ENCODE results near the gene KRT76. TPM values are rescaled to one million over a fixed set of nuclear protein-coding genes. Genes with fewer than 3 reads are reported as not detected.
"Not testable (repeated sequence)": the region's sequence is repeated elsewhere in the genome, so short reads cannot be mapped to it uniquely, and the experiment has no call there.

KRT76 gene
- total RNA-seq, 1 donor from 2014 or later: not detected

DNA sequence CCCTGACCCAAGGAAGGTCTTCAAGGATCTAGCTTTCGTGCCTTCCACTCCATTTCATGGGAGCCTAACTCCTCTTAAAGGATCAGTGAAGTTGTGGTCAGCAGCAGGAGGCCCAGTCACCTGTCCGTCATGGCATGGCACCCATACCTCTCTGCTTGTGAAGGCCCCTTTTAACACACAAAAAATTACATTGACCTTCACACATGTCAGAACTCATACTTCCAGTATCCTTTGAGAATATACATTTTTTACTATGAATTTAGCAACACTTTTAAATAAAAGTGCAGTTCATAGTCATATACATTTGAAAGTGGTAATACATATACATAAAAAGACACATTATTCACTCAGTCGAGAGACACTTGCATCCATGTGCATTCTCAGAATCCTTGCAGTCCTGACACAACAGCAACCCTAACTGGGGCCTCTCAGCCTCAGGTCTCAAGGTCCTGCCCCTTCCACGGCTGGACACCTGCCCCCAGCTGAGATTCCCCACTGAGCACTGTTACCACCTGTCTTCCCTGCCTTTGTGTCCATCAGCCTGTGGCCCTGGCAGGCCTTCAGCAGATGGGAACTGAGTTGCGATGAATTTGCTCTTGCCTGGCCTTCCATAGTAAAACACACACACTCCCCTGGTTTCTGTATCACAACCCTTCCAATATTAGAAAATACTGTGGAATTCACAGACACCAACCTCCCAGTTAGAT is 22.5 kb upstream of the KRT76 start:
- intact Hi-C loops (cut with DNase I): no loop called here
- DNase-seq (no peak), ATAC-seq (ENCODE audit: poor library complexity) (no peak)

DNA sequence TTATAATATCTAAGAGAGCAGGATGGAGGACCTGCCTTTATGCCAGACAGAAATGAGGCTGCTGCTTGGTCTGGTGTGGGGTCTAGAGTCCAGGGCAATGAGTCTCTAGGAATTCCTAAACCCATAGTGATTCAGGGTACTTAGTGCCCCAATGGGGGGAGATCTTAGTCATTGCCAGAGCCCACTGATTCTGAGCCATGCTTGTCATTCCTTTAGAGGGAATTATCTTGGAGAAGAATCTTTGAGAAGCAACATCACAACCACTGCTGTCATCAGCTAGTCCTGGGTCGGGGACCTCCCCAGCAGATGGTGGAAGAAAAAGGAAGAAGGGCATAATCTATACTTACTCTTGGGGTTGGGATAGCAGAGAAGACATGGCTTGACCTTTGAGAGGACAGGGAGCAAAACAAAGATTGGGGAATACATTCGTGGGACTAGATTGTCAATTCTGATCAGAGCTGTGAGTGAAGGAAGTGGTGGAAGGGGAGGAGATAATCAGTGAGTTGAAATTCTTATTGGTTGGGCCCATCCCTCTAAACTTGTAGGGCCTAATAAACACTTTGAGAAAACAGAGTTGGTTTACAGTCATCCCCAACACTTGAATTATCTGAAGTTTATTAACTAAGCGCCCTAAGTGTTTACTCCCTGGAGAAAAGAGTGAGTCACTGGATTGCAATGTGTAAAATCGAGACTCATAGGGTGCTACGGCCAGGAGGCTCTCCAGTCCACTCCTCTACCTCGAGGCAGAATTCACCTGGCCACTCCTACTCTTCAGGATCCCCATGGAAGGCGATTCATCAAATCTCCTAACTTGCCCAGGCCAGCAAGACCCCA is 21.7 kb upstream of the KRT76 start:
- ATAC-seq (ENCODE audit: poor library complexity): no peak

DNA sequence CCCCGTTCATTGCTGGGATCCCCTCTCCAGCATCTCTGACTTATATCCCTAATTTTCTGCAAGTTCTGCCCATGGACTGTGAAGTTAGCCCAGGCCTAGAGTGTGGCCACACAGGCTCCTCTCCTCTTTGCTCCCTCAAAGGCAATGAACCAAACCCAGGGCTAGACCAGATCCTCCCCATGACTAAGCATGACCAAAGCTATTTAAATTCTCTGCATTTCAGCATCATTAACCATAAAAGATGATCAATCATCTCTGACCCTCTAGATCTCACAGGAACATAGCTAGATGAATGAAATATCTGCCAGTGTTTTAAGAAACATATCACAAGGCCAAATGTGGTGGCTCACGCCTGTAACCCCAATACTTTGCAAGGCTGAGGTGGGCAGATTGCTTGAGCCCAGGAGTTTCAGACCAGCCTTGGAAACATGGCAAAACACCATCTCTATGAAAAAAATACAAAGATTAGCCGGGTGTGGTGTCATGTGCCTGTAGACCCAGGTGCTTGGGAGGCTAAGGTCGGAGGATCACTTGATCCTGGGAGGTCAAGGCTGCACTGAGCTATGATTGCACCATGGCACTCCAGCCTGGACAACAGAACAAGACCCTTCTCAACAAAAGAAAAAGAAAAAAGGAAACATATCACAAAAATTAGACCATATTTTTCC is 21.0 kb upstream of the KRT76 start:
- no peak for DNase-seq
- ATAC-seq (ENCODE audit: poor library complexity): no peak
- intact Hi-C loops (cut with DNase I): no loop called here

More for the DNA sequence above, 21.7 kb upstream of the KRT76 start:
- no peak for DNase-seq
- intact Hi-C loops (cut with DNase I): no loop called here

DNA sequence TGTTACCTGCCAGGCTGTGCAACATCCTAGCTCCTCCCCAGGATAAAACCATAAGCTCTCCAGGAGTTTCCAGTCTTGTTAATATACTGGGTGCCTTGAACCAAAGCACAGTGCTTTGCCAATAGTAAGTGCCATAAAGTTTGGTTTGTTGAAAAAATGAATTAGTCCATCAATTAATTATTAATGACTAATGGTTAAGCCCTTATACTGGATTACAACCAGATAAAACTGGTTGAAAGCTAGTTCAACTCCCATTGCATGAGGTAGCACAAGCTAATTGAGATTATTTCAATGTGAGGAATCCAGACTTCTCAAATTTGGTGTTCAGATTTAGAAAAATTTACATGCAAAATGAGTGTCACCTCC is 20.4 kb upstream of the KRT76 start:
- no peak for DNase-seq
- intact Hi-C loops (cut with DNase I): no loop called here
- ATAC-seq (ENCODE audit: poor library complexity): no peak

DNA sequence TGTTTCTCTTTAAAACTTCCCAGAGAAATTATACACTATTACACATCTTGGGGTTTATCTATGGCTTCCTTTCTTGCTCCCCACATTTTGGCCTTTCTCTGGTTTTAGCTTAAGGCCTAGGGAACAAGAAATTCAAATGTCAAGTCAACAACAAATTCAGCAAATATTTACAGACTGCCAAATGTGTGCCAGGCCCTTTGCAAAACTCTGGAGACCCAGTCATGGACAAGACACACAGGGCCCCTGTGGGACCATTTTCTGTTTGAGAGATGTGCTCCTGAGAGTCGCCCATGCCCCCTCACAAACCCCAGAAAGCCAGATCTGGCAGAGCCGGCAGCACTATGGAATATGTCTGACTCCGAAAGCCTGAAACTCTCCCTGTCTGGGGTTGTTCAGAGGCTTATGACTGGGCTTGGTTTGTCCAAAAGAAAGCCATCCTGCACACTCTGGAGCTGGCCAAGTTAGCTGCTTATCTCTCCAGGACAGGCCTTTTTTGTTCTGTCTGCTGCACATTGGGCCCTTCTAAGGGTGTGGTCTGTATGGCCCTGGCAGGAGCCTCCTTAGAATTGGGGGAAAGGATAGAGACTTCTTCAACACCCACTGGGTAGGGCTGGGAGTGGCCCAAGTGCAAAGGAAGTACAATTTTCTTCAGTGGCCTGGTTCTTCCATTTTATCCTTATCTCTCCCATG is 19.8 kb upstream of the KRT76 start:
- intact Hi-C loops (cut with DNase I): no loop called here
- DNase-seq (no peak), ATAC-seq (ENCODE audit: poor library complexity) (no peak)

DNA sequence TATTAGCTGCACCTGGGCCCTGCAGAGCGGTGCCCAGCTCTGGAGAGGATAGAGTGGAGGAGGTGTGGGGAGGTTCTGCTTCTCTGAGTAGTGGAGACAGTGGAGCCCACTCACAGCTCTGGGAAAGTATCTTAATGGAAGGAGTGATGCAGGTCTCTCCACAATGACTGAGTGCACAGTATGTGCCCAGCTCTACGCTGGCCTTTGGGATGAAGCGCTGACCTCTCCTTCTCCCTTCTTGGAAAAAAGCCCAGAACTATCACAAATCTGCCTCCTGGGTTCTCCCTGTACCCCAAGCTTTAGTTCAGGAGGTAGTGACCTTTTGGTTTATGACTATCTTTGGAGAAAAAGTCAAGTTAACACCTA is 19.3 kb upstream of the KRT76 start:
- intact Hi-C loops (cut with DNase I): no loop called here
- no peak for ATAC-seq (ENCODE audit: poor library complexity)
- DNase-seq: no peak

DNA sequence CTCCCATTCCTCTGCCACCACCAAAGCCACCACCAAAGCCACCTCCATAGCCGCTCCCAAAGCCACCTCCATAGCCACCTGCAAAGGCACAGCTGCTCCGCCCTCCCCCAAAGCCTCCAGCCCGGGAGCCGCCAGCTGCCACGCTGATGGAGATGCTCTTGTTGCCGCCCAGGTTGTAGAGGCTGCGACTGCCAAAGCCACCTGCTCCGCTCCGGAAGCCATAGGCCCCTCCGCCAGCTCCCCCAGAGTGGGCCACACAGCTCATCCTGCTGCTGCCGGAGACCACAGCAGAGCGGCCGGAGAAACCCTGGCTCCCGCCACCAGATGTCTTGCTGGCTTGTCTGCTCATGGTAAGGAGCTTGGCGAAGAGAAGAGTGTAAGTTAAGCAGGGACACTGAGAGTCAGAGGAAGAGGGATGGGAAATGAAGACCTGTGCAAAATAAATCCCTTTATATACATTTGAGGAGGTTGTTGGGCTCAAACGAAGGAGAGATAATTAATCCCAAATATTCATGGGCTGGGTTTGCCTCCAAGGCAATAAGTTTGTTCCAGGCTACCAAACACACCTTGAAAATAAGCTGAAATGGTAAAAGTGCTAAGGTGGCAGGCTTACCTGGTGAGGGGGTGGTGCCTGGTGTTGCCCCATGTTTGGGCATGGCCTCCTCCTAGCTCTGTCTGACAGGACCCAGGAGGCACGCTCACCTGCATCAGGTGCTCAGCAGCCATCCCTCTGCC is 18.7 kb upstream of the KRT76 start, which contains the start of gene KRT3:
Gene KRT3 (minus strand): TSS at position 424 of the 735 bp plus-strand sequence. CDS start 75 bp downstream, at position 349.
- DNase-seq (no peak), ATAC-seq (ENCODE audit: poor library complexity) (no peak)
- intact Hi-C loops (cut with DNase I): no loop called here

DNA sequence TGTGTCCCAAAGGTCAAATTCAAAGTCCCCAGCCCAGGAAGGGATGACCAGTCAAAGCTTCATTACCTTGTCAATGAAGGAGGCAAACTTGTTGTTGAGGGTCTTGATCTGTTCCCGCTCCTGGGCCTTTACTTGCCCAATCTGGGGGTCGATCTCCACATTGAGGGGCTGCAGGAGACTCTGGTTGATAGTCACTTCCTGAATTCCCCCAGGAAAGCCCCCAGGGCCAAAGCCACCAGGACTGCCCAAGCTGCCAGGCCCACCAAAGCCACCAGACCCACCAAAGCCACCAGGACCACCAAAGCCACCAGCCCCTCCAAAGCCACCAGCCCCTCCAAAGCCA is 18.2 kb upstream of the KRT76 start:
- intact Hi-C loops (cut with DNase I); DNase-seq; ATAC-seq (ENCODE audit: poor library complexity): not testable (repeated sequence)

DNA sequence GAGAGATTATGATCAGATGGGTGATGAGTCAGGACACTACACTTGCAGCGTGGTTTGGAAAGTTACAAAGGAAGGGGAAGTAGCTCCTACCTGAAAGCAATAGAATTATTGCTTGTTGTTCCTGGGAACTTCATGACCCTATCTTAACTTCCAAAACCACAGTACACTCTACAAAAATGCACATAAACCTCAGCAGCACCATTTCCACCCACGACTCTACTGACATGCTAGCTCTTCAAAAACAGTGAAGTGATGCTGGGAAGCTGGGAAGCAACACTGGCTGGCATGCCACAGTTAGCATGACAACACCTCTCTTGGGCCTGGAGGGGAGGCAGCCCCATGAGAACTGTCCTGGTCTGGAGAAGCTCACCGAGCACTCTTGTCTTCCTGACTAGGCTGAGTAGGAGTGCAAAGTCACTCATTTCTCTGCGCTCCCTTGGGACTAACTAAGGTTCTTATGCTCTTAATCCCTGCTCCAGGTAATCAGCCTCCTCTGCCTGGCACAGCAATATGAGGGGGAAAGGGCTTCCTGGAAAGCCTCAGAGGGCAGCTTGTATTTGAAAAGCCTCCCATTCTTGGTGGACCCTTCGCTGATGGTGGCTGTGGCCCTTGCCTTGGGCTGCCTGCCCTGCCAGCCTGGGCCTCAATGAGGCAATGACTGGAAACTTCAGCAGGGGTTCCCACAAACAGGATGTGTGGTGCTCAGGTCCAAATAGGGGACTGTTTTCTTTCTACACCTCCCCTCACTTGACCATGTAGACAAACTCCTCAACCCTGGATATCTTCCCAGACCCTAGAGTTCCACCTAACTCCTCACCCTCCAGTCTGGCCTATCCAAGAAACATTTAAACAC is 17.6 kb upstream of the KRT76 start:
- DNase-seq: no peak
- ATAC-seq (ENCODE audit: poor library complexity): no peak
- intact Hi-C loops (cut with DNase I): no loop called here

DNA sequence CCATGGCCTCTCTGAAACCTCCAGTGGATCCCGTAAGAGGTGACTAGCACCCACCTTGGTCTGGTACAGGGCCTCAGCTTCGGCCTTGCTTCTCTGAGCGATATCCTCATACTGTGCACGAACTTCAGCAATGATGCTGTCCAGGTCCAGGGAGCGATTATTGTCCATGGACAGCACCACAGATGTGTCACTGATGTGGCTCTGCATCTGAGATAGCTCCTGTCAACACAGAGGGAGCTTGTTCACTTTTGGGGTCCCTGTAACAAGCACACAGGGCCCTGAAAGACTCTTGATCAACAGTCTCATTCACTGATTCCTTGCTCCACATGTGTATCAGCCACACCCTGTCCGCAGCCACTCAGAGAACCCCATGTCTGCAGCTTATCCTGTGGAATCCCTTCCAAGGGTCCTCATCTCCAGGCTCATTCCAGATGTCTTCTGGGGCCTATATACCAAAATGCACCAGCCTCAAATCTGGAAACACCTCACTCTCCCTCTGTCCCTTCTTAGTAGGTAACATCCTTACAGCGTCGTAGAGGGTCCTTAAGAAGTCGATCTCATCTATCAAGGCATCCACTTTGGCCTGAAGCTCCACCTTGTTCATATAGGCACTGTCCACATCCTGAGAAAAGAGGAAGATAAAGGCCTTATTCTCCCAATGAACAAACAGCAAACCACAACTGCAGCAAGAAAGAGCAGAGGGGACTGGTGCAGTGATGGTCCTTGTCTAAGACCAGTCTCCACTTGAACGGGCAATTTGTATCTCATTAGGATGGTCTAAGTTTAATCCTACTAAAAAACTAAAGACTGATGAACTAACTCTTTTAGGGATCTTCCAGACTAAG is 15.3 kb upstream of the KRT76 start:
- ATAC-seq (ENCODE audit: poor library complexity) (no peak), DNase-seq (no peak)
- intact Hi-C loops (cut with DNase I): no loop called here

DNA sequence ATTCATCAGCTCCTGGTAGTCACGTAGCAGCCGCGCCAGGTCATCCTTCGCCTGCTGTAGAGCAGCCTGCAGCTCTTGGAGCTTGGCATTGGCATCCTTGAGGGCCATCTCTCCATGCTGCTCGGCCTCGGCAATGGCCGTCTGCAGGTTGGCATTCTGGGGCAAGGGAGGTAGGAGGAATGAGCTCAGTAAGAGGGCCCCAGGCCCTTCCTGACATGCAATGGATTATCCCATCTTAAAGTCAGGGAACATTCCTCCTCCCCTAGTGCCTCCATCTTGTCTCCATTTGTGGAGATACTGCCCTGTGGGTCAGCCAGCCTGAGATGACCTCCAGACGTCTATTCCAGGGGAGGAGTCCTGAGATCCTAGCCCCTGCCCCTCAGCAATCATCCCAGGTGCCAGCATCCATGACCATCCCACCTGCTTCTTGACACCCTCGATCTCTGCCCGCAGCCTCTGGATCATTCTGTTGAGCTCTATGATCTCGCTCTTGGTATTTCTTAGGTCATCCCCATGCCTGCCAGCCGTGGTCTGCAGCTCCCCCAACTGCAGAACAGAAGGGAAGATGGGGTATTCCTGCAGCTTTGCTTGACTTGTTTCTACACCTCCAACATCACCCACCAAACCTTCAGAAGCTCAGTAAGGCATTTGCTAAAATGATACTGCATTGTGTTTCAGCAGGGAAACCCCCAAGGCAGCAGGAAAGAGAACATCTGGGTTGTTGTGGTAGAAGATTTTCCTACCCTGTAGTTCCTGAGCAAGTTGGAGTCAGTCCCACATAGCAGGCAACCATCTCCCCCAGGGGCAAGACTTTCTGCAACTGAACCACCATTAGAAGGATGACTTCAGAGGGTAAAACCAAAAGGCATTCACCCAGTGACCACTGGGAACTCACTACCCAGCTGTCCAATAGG is 14.4 kb upstream of the KRT76 start:
- DNase-seq: no peak
- intact Hi-C loops (cut with DNase I): no loop called here
- no peak for ATAC-seq (ENCODE audit: poor library complexity)

DNA sequence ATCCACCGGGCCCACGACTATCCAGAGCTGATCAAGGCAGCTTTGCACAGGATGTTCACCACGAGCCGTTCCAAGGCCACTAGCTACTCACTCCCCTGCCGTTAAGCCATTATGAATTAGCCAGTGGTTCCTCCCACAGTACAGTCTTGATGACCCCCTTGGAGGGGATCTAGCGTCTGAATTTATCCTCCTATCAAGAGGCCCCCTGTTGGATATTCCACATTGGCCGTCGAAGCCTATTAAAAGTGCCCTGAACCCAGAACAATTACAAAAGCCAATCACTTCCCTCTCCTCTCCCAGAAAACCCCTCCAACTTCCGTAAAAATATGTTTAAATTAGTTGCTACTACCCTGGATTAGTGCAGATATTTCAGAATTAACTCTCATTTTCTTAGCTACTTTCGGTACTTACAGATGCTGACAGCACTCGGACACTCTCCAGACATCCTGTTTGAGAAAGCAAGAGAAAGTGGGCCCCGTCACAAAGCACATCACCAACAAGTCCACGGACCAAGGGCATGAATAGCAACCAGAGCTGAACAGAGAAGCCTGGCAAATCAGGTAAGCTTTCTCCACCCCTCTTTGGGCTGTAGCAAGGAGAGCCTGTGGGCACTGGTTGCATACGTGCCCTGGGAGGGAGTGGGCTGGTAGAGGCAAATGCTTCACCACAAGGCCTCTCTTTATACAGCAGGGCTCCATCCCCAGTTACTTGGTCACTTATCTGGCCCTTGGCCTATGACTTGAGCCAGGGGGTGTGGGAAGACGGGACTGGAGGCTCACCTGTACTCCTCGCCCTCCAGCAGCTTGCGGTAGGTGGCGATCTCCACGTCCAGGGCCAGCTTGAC is 13.5 kb upstream of the KRT76 start:
- intact Hi-C loops (cut with DNase I): no loop called here
- DNase-seq (no peak), ATAC-seq (ENCODE audit: poor library complexity) (no peak)

DNA sequence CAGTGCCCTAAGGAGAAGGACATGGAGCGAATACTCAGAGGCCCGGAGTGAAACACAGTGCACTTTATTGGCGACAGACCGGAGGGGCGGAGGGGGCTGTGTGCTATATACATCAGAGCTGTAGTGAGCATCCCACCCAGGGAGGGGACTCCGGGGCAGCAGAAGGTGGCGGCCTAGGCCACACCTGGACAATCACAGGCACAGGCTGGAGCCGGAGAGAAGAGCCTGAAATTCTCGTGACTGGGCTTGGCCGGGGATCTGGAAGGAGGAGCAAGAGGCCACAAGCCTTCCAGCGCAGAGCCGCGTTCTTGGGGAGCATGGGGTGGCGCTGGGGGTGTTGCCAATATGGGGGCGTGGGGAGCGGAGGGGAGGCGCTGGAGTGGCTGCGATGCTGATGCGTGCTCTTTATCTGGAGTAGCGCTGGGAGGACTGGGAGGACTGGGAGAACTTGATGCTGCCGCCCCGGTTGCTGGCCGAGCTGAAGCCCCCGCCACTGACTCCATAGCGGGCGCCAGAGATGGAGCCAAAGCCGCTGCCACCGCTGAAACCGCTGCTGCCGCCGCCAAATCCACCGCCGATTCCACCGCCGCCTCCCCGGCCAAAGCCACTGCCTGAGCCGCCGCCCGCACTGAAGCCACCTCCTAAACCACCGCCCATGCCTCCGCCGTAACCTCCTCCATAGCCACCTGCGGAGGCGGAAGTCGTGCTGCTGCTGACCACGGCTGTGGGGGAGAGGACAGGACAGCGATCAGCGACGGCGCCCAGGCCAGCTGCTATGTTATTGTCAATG is 12.7 kb upstream of the KRT76 start:
- ATAC-seq (ENCODE audit: poor library complexity) (no peak), DNase-seq (no peak)
- intact Hi-C loops (cut with DNase I): no loop called here

DNA sequence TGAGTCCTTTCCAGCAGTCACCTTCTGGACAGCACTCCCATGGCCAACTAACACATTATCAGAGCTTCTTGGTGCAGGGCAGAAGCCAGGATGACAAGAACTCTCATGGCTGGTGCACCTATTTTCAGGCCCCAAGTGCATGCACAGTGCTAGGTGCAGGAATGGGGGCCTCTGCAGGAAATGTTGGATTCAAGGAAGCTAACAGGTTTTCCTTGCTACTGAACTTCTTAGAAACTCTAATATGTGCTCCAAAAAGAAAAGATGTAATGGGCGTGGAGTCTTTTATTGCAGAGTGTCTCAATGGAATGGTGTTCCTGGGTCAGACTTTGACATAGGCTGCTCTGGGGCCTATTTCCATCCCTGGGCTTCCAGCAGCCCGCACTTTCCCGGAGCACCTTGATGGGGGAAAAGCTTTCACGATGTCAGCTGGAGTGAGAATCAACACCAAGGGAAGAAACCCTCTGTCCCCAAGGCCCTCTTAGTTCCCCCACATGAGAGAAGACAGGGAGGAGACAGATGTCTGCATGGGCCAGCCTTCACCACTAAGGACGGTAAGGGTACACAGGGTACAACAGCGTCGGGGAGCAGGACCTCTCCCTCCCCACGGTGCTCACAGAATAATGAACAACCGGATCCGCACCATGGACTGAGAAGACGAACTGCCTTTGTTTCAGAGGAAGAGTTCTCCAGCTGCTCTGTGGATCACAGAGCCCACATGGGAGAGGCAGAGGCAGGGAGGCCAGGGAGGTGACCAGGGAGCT is 11.9 kb upstream of the KRT76 start:
- ATAC-seq (ENCODE audit: poor library complexity): no peak
- DNase-seq: no peak
- intact Hi-C loops (cut with DNase I): no loop called here
